ENCODE results near the gene KCTD13.
A peak's percentile ranks its signal among the peaks of the same experiment; 100 is the strongest.
"Not testable (repeated sequence)": the region's sequence is repeated elsewhere in the genome, so short reads cannot be mapped to it uniquely, and the experiment has no call there.

The KCTD13 gene

DNA sequence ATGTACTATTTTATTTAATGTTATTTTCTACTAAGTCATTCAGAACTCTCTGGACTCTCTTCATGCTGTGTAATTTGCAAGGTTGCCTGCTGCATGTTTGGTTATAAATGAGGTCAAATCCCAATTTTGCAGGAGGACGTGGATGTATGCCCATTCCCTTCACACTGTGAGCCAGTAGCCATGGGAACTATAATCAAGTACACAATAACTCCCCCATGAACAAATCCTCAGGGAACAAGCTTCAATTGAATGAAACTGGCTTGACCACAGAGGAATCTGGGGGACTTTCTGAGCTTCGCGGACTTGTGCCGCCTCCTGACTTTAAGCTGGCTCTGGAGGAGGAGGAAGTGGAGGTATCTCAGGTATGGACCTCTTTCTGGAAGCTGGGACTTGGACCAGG is 14.6 kb upstream of the KCTD13 start:
- no peak for DNase-seq (ENCODE audit: low read depth)
- TF ChIP-seq, protein P1, sequence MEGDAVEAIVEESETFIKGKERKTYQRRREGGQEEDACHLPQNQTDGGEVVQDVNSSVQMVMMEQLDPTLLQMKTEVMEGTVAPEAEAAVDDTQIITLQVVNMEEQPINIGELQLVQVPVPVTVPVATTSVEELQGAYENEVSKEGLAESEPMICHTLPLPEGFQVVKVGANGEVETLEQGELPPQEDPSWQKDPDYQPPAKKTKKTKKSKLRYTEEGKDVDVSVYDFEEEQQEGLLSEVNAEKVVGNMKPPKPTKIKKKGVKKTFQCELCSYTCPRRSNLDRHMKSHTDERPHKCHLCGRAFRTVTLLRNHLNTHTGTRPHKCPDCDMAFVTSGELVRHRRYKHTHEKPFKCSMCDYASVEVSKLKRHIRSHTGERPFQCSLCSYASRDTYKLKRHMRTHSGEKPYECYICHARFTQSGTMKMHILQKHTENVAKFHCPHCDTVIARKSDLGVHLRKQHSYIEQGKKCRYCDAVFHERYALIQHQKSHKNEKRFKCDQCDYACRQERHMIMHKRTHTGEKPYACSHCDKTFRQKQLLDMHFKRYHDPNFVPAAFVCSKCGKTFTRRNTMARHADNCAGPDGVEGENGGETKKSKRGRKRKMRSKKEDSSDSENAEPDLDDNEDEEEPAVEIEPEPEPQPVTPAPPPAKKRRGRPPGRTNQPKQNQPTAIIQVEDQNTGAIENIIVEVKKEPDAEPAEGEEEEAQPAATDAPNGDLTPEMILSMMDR (IDR thresholded peaks at IDR 0.05; ENCODE audit: insufficient read depth, low read depth, low read length, missing control alignments), result no peak

GRCh38 chr16:29931750-29932149 is 5.7 kb upstream of the KCTD13 start:
- not testable (repeated sequence) for DNase-seq (ENCODE audit: low read depth); H3K4me3 ChIP-seq (ENCODE audit: low read length)

More for the DNA sequence above, 14.6 kb upstream of the KCTD13 start:
- no peak overlapping the region for H3K4me3 ChIP-seq (ENCODE audit: low read length)

- no peak for DNase-seq (ENCODE audit: low read depth)
- peak overlapping the region; percentile 82 for H3K4me3 ChIP-seq (ENCODE audit: low read length)
- TF ChIP-seq, protein P1 (IDR thresholded peaks at IDR 0.05; ENCODE audit: insufficient read depth, low read depth, low read length, missing control alignments), result no peak
These were observed 1.3 kb upstream of the KCTD13 start for GRCh38 chr16:29927070-29927905.

DNA sequence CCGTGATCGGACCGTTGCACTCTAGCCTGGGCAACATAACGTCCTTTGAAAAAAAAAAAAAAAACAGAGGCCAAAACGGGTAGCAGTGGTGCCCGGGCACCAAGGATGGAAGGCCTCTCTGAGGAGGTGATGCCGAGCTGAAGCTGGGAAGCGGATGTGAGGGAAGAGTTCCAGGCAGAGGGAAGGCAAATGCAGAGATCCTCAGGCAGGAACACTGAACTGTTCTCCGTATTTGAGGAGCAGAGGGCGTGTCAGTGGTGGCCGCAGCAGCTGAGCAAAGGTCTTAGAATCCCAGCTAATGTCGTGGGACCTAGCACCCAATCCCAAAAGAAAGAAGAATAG is 656 bp upstream of the KCTD13 start:
- DNase-seq (ENCODE audit: low read depth), result peak; percentile 14
- H3K4me3 ChIP-seq (ENCODE audit: low read length), result peak overlapping the region; percentile 82
- TF ChIP-seq, protein P1 (IDR thresholded peaks at IDR 0.05; ENCODE audit: insufficient read depth, low read depth, low read length, missing control alignments), result no peak

- TF ChIP-seq, protein P1 (IDR thresholded peaks at IDR 0.05; ENCODE audit: insufficient read depth, low read depth, low read length, missing control alignments), result no peak
- no peak for DNase-seq (ENCODE audit: low read depth)
- H3K4me3 ChIP-seq (ENCODE audit: low read length), result peak overlapping the region; percentile 82
These were observed 795 bp downstream of the KCTD13 start for GRCh38 chr16:29925105-29925756.

- DNase-seq (ENCODE audit: low read depth), result no peak
- TF ChIP-seq, protein P1 (IDR thresholded peaks at IDR 0.05; ENCODE audit: insufficient read depth, low read depth, low read length, missing control alignments), result no peak
- H3K4me3 ChIP-seq (ENCODE audit: low read length), result no peak overlapping the region
These were observed 3.0 kb downstream of the KCTD13 start for GRCh38 chr16:29922986-29923501.

GRCh38 chr16:29922326-29922725 is 3.7 kb downstream of the KCTD13 start:
- TF ChIP-seq, protein P1 (IDR thresholded peaks at IDR 0.05; ENCODE audit: insufficient read depth, low read depth, low read length, missing control alignments), result no peak
- no peak for DNase-seq (ENCODE audit: low read depth)
- H3K4me3 ChIP-seq (ENCODE audit: low read length), result no peak overlapping the region

Measured in epithelial cell of esophagus (primary cell).